Stimulated activated naive CD8-positive, alpha-beta T cell treated with anti-CD3 and anti-CD28 coated beads, Interleukin-15, Interleukin-2, amounts not matched to agents 100 ng/mL and 50 ng/mL, for 24 hours (primary cell): ENCODE results near the gene AGO4.
"Not testable (repeated sequence)": the region's sequence is repeated elsewhere in the genome, so short reads cannot be mapped to it uniquely, and the experiment has no call there.

Experiments used
- H3K27ac Mint-ChIP-seq: one replicate; pipeline ENCODE4 v1.8.0; 2021; ENCODE audit warnings: mild to moderate bottlenecking, mixed read lengths
- H3K27me3 Mint-ChIP-seq: one replicate; pipeline ENCODE4 v1.8.0; 2021; ENCODE audit warnings: mixed read lengths
- H3K36me3 Mint-ChIP-seq: one replicate; pipeline ENCODE4 v1.8.0; 2021; ENCODE audit warnings: low read depth, mixed read lengths
- H3K4me1 Mint-ChIP-seq: one replicate; pipeline ENCODE4 v1.8.0; 2021; ENCODE audit warnings: low read depth, mixed read lengths
- H3K4me3 Mint-ChIP-seq: one replicate; pipeline ENCODE4 v1.8.0; 2021; ENCODE audit warnings: mild to moderate bottlenecking, mixed read lengths
- H3K9me3 Mint-ChIP-seq: one replicate; pipeline ENCODE4 v1.8.0; 2021; ENCODE audit warnings: mixed read lengths

AGO4 gene

GRCh38 chr1:35807614-35808449 lies at the start of gene AGO4:
TSS of gene AGO4 (plus strand) at chr1:35808016. CDS start at chr1:35808417, 401 bp downstream.
- no peaks in the 10 kb centered on the region for H3K27me3 Mint-ChIP-seq
- H3K9me3 Mint-ChIP-seq = no peaks in the 10 kb centered on the region
- H3K4me3 Mint-ChIP-seq = peak within 1 kb of the TSS; percentile 91
- H3K27ac Mint-ChIP-seq = peak within 1 kb of the TSS; percentile 86
- no peaks in the 10 kb centered on the region for H3K36me3 Mint-ChIP-seq
- peaks cover 28% of the 10 kb centered on the region for H3K4me1 Mint-ChIP-seq

DNA sequence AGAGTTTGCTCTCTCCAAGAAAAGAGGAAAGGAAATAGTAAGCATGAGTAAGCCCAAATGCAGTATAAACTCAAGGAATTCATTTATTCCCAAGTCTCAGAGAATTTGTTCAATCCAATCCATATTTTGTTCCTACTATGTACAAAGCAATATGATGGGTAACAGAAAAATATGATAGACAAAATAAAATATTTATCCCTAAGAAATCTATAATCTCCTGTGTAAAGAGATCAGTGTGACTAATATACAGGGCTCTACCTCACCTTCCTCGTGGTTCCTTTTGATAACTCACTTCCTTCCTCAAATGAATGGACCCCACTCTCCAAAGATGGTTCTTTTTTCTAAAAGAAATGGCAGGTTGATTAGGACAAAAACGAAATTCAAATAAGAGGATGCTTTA lies 45.7 kb upstream of the AGO4 start:
- Mint-ChIP-seq H3K36me3 (peaks cover 76% of the 10 kb centered on the region), H3K4me1 (peaks cover 11% of the 10 kb centered on the region), H3K27me3 (no peaks in the 10 kb centered on the region), H3K9me3 (no peaks in the 10 kb centered on the region), H3K4me3 (no peak overlapping the region), H3K27ac (no peak overlapping the region)

- Mint-ChIP-seq H3K36me3 (peaks cover 77% of the 10 kb centered on the region), H3K9me3 (no peaks in the 10 kb centered on the region), H3K4me3 (no peak overlapping the region), H3K4me1 (peaks cover 14% of the 10 kb centered on the region), H3K27me3 (no peaks in the 10 kb centered on the region), H3K27ac (no peak overlapping the region)
Measured at GRCh38 chr1:35763201-35763600, 44.6 kb upstream of the AGO4 start.

GRCh38 chr1:35764283-35764682 lies 43.5 kb upstream of the AGO4 start:
- H3K4me1 Mint-ChIP-seq = peaks cover 21% of the 10 kb centered on the region
- no peak overlapping the region for H3K27ac Mint-ChIP-seq
- peaks cover 69% of the 10 kb centered on the region for H3K36me3 Mint-ChIP-seq
- H3K9me3 Mint-ChIP-seq = no peaks in the 10 kb centered on the region
- H3K27me3 Mint-ChIP-seq = no peaks in the 10 kb centered on the region
- peak overlapping the region; percentile 14 for H3K4me3 Mint-ChIP-seq

GRCh38 chr1:35768350-35769187 lies 39.2 kb upstream of the AGO4 start:
- Mint-ChIP-seq H3K36me3 (peaks cover 28% of the 10 kb centered on the region), H3K4me3 (peak overlapping the region; percentile 93), H3K9me3 (no peaks in the 10 kb centered on the region), H3K4me1 (peaks cover 19% of the 10 kb centered on the region), H3K27ac (peak overlapping the region; percentile 21), H3K27me3 (no peaks in the 10 kb centered on the region)

GRCh38 chr1:35769188-35769758 lies 38.5 kb upstream of the AGO4 start:
- peaks cover 17% of the 10 kb centered on the region for H3K4me1 Mint-ChIP-seq
- peak overlapping the region; percentile 21 for H3K27ac Mint-ChIP-seq
- H3K9me3 Mint-ChIP-seq = no peaks in the 10 kb centered on the region
- no peaks in the 10 kb centered on the region for H3K27me3 Mint-ChIP-seq
- H3K36me3 Mint-ChIP-seq = peaks cover 22% of the 10 kb centered on the region
- H3K4me3 Mint-ChIP-seq = peak overlapping the region; percentile 93

DNA sequence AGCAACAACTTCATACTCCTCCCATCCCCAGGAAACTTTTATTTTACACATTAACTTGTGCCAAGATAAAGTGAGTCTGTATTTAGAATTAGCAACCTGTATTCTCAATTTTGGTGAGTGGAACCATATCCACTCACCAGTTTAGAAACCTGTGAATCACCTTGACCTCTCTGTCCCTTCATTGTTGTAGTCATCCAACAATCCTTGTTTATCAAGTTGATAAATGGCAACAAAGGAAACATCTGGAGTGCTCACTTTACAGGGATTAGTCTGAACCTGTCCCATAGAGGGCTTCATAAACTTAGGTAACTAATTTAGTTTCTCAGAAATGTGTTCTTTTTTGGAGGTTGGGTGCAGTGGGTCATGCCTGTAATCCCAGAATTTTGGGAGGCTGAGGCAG lies 34.1 kb upstream of the AGO4 start:
- Mint-ChIP-seq H3K27ac (no peak overlapping the region), H3K4me3 (no peak overlapping the region), H3K4me1 (peaks cover 9% of the 10 kb centered on the region), H3K27me3 (no peaks in the 10 kb centered on the region), H3K9me3 (no peaks in the 10 kb centered on the region), H3K36me3 (no peaks in the 10 kb centered on the region)

DNA sequence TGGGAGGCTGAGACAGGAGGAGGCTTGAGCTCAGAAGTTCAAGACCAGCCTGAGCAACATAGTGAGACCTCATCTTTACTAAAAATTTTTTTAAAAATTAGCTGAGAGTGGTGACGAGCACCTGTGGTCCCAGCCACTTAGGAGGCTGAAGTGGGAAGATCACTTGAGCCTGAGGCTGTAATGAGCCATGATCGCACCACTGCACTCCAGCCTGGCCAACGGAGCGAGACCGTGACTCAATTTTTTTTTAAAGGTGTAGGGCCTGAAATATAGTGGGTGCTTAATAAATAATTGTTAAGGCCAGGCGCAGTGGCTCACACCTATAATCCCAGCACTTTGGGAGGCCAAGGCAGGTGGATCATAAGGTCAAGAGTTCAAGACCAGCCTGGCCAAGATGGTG lies 31.6 kb upstream of the AGO4 start:
- H3K27ac Mint-ChIP-seq, H3K4me3 Mint-ChIP-seq, H3K27me3 Mint-ChIP-seq, H3K9me3 Mint-ChIP-seq, H3K36me3 Mint-ChIP-seq, H3K4me1 Mint-ChIP-seq: not testable (repeated sequence)

- no peak overlapping the region for H3K4me3 Mint-ChIP-seq
- H3K9me3 Mint-ChIP-seq = no peaks in the 10 kb centered on the region
- H3K27ac Mint-ChIP-seq = no peak overlapping the region
- H3K4me1 Mint-ChIP-seq = no peaks in the 10 kb centered on the region
- H3K36me3 Mint-ChIP-seq = no peaks in the 10 kb centered on the region
- H3K27me3 Mint-ChIP-seq = no peaks in the 10 kb centered on the region
Measured at GRCh38 chr1:35777109-35777508, 30.7 kb upstream of the AGO4 start.

DNA sequence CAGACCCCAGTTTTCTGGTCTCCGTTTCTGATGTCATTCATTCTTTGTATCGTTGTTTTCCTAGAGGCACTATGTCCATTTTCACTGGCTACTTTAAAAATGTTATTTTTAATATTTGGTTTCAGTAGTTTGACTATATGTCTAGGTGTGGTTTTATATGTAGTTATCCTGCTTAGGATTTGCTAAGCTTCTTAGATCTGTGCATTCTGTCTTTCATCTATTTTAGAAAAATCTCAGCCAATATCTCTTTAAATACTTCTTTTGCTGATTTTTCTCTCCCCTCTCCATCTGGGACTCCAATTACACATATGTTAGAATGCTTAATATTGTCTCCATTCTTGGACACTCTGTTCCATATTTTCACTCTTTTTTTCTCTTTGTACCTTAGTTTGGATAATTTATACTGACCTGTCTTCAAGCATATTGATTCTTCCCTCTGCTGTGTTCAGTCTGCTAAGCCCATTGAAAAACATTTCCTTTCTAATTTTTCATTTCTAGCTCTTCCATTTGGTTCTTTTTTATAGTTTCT lies 24.7 kb upstream of the AGO4 start:
- no peaks in the 10 kb centered on the region for H3K27me3 Mint-ChIP-seq
- no peaks in the 10 kb centered on the region for H3K4me1 Mint-ChIP-seq
- H3K9me3 Mint-ChIP-seq = no peaks in the 10 kb centered on the region
- H3K27ac Mint-ChIP-seq = no peak overlapping the region
- no peak overlapping the region for H3K4me3 Mint-ChIP-seq
- H3K36me3 Mint-ChIP-seq = no peaks in the 10 kb centered on the region

DNA sequence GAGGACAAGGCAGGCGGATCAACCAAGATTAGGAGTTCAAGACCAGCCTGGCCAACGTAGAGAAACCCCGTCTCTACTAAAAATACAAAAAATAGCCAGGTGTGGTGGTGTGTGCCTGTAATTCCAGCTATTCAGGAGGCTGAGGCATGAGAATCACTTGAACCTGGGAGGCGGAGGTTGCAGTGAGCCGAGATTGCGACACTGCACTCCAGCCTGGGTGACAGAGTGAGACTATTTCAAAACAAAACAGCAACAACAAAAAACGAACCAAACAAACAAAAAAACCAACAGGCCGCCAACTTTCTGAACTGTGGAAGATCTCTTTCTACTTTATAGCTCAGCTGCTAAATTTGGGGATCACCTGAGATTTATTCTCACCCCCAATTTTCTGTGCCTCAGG lies 23.5 kb upstream of the AGO4 start:
- H3K27me3 Mint-ChIP-seq, H3K36me3 Mint-ChIP-seq, H3K9me3 Mint-ChIP-seq: not testable (repeated sequence)

GRCh38 chr1:35788139-35788538 lies 19.7 kb upstream of the AGO4 start:
- no peak overlapping the region for H3K27ac Mint-ChIP-seq
- no peaks in the 10 kb centered on the region for H3K36me3 Mint-ChIP-seq
- no peaks in the 10 kb centered on the region for H3K9me3 Mint-ChIP-seq
- H3K4me3 Mint-ChIP-seq = no peak overlapping the region
- no peaks in the 10 kb centered on the region for H3K27me3 Mint-ChIP-seq
- H3K4me1 Mint-ChIP-seq = no peaks in the 10 kb centered on the region

More for the DNA sequence above, 23.5 kb upstream of the AGO4 start:
- not testable (repeated sequence) for H3K27ac Mint-ChIP-seq, H3K4me3 Mint-ChIP-seq, H3K4me1 Mint-ChIP-seq

- H3K4me1 Mint-ChIP-seq = no peaks in the 10 kb centered on the region
- H3K27me3 Mint-ChIP-seq = no peaks in the 10 kb centered on the region
- H3K27ac Mint-ChIP-seq = no peak overlapping the region
- H3K9me3 Mint-ChIP-seq = no peaks in the 10 kb centered on the region
- no peaks in the 10 kb centered on the region for H3K36me3 Mint-ChIP-seq
- H3K4me3 Mint-ChIP-seq = no peak overlapping the region
Measured at GRCh38 chr1:35790670-35791069, 17.1 kb upstream of the AGO4 start.

DNA sequence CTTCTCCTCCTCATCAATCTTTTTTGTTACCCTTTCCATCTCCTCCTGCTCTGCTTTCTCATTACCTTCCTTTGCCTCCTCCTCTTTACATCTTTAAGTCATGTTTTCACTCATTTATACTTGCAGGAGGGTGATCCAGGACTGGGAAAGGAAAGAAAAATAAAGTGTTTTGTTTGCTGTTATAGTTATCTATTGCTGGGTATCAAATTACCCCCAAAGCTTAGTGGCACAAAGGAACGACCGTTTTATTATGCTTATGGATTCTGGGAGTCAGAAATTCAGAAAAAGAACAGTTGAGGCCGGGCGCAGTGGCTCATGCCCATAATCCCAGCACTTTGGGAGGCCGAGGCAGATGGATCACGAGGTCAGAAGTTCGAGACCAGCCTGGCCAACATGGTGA lies 12.5 kb upstream of the AGO4 start:
- Mint-ChIP-seq H3K9me3 (no peaks in the 10 kb centered on the region), H3K4me3 (no peak overlapping the region), H3K27ac (no peak overlapping the region), H3K27me3 (no peaks in the 10 kb centered on the region), H3K4me1 (peaks cover 4% of the 10 kb centered on the region), H3K36me3 (no peaks in the 10 kb centered on the region)

DNA sequence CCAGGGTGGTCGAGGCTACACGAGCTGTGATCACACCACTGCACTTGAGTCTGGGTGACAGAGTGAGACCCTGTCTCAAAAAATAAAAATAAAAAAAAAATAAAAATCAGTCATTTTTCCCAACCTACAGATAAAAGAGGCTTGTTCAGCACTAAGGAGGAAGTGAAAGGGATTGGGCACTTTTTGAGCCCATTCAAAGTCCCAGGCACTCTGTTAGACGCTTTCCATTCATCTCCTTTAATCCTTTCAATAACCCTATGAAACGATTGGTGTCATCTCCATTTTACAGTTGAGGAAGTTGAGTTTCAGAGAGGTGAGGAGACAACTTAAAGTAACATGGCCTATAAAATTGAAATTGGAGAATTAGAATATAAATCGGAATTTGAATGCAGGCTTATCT lies 10.4 kb upstream of the AGO4 start:
- Mint-ChIP-seq H3K36me3 (no peaks in the 10 kb centered on the region), H3K4me3 (no peak overlapping the region), H3K4me1 (peaks cover 4% of the 10 kb centered on the region), H3K9me3 (no peaks in the 10 kb centered on the region), H3K27ac (no peak overlapping the region), H3K27me3 (no peaks in the 10 kb centered on the region)
